Sigmoid colon (tissue), 7 donors: ENCODE results near the gene TMEM214. TPM values are rescaled to one million over a fixed set of nuclear protein-coding genes. Genes with fewer than 3 reads are reported as not detected.

Source experiments
- DNase-seq: peaks from one replicate; pipeline ENCODE4 v3.0.0-alpha.2; 2019
- H3K27ac ChIP-seq, 4 donors: fragments of 200-600 bp; sonication (generic); one replicate each; pipeline ENCODE4 v1.5.1; 2016 to 2019; ENCODE audit warnings: mild to moderate bottlenecking in 1 of 4
- H3K27me3 ChIP-seq, 3 donors: fragments of 200-600 bp; sonication (generic); one replicate each; pipeline ENCODE4 v1.5.1; 2019; ENCODE audit warnings: mild to moderate bottlenecking in 1 of 3
- H3K36me3 ChIP-seq, 4 donors: fragments of 200-600 bp; sonication (generic); one replicate each; pipeline ENCODE4 v1.5.1; 2016 to 2019
- H3K4me1 ChIP-seq, 4 donors: fragments of 200-600 bp; sonication (generic); one replicate each; pipeline ENCODE4 v1.5.1; 2017 to 2019
- H3K4me3 ChIP-seq, 4 donors: fragments of 200-600 bp; sonication (generic); one replicate each; pipeline ENCODE4 v1.5.1; 2017 to 2019; ENCODE audit warnings: mild to moderate bottlenecking in 2 of 4, moderate library complexity in 1 of 4
- H3K9me3 ChIP-seq, 4 donors: fragments of 200-600 bp in 3 of 4; sonication (generic) in 3 of 4; one replicate each; pipeline versions ENCODE4 v1.5.1 to v1.6.1; 2013 to 2019
- EP300 ChIP-seq, 4 donors: sonication (generic); formaldehyde crosslinking; IDR thresholded peaks; one replicate each; pipeline ENCODE4 v1.6.1; 2017; ENCODE audit warnings: antibody characterized with exemption in 4 of 4
- POLR2A ChIP-seq, 2 donors: fragments of 450-650 bp; IDR thresholded peaks; one replicate each; pipeline ENCODE4 v1.6.1; 2016; ENCODE audit warnings: antibody characterized with exemption in 2 of 2, mild to moderate bottlenecking in 2 of 2, moderate library complexity in 2 of 2
- POLR2AphosphoS5 ChIP-seq, 4 donors: sonication (generic); formaldehyde crosslinking; IDR thresholded peaks; one replicate each; pipeline ENCODE4 v1.6.1; 2017; ENCODE audit warnings: antibody characterized with exemption in 4 of 4
- WGBS, 2 donors: extraction: QIAGEN DNeasy Blood & Tissue Kit; methylation state at CpG; one replicate each; pipeline ENCODE4 v1.1.7; 2013; 5-methylcytosine and 5-hydroxymethylcytosine counted together
- intact Hi-C: fragments of 100-400 bp; cut with DNase I; formaldehyde crosslinking; loops from one replicate; pipeline ENCODE4 v1.15.1; 2023
- polyA plus RNA-seq, 3 donors: library from polyadenylated mRNA; stranded (reverse); fragments of 200-250 nt; gene quantifications; one replicate each; pipeline ENCODE4 v1.2.3, GENCODE V29; 2013
- total RNA-seq, 4 donors: library from RNA; depleted of rRNA; stranded (reverse); fragments of >200 nt; gene quantifications; one replicate each; pipeline ENCODE4 v1.1.0, GENCODE V29; 2016
- TF ChIP-seq, protein P1 (sequence below), 4 experiments: fragments of 450-650 bp in 3 of 4; fragments of 200-600 bp in 1 of 4; IDR thresholded peaks; one replicate each; pipeline ENCODE4 v1.5.1; 2016 to 2019; ENCODE audit warnings: antibody characterized with exemption in 4 of 4, mild to moderate bottlenecking in 3 of 4, moderate library complexity in 2 of 4
- donor health status: healthy with polysubstance abuse.
- donor health status: Bipolar disorder and iron deficiency.
- donor health status: healthy.

TMEM214 gene
- total and polyA plus RNA-seq, 7 donors = 16.0 to 65.7 (median 33.9) TPM

DNA sequence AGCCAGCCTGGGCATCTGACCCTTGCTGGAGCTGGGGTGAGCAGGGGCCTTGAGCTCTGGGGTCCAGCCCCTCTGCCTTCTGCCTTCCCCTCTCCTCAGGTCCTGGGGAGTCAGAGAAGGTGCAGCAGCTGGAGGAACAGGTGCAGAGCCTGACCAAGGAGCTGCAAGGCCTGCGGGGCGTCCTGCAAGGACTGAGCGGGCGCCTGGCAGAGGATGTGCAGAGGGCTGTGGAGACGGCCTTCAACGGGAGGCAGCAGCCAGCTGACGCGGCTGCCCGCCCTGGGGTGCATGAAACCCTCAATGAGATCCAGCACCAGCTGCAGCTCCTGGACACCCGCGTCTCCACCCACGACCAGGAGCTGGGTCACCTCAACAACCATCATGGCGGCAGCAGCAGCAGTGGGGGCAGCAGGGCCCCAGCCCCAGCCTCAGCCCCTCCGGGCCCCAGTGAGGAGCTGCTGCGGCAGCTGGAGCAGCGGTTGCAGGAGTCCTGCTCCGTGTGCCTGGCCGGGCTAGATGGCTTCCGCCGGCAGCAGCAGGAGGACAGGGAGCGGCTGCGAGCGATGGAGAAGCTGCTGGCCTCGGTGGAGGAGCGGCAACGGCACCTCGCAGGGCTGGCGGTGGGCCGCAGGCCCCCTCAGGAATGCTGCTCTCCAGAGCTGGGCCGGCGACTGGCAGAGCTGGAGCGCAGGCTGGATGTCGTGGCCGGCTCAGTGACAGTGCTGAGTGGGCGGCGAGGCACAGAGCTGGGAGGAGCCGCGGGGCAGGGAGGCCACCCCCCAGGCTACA lies 49.4 kb downstream of the TMEM214 start:
- no peak for DNase-seq
- peaks cover 9 to 28% (median 15%) of the 10 kb centered on the region in 4 donors for H3K36me3 ChIP-seq
- H3K27me3 ChIP-seq = no peaks in the 10 kb centered on the region
- peaks cover 0 to 89% (median 75%) of the 10 kb centered on the region in 4 donors for H3K4me1 ChIP-seq
- intact Hi-C loops = no loop called here
- H3K27ac ChIP-seq = peak overlapping the region; percentile 94 to 98 (median 97)
- no peaks in the 10 kb centered on the region for H3K9me3 ChIP-seq
- WGBS, 2 donors = 92 to 94% methylated on average over 38 of the region's 38 CpGs
- TF ChIP-seq POLR2AphosphoS5 (IDR thresholded peaks at IDR 0.05) = peak in 1 of 4 donors; percentile 4
- no peak for TF ChIP-seq POLR2A (IDR thresholded peaks at IDR 0.05)
- TF ChIP-seq, protein P1, sequence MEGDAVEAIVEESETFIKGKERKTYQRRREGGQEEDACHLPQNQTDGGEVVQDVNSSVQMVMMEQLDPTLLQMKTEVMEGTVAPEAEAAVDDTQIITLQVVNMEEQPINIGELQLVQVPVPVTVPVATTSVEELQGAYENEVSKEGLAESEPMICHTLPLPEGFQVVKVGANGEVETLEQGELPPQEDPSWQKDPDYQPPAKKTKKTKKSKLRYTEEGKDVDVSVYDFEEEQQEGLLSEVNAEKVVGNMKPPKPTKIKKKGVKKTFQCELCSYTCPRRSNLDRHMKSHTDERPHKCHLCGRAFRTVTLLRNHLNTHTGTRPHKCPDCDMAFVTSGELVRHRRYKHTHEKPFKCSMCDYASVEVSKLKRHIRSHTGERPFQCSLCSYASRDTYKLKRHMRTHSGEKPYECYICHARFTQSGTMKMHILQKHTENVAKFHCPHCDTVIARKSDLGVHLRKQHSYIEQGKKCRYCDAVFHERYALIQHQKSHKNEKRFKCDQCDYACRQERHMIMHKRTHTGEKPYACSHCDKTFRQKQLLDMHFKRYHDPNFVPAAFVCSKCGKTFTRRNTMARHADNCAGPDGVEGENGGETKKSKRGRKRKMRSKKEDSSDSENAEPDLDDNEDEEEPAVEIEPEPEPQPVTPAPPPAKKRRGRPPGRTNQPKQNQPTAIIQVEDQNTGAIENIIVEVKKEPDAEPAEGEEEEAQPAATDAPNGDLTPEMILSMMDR (IDR thresholded peaks at IDR 0.05) = no peak
- no peak for TF ChIP-seq EP300 (IDR thresholded peaks at IDR 0.05)
- H3K4me3 ChIP-seq = peak overlapping the region in 2 of 4 donors; percentile 75 to 91

DNA sequence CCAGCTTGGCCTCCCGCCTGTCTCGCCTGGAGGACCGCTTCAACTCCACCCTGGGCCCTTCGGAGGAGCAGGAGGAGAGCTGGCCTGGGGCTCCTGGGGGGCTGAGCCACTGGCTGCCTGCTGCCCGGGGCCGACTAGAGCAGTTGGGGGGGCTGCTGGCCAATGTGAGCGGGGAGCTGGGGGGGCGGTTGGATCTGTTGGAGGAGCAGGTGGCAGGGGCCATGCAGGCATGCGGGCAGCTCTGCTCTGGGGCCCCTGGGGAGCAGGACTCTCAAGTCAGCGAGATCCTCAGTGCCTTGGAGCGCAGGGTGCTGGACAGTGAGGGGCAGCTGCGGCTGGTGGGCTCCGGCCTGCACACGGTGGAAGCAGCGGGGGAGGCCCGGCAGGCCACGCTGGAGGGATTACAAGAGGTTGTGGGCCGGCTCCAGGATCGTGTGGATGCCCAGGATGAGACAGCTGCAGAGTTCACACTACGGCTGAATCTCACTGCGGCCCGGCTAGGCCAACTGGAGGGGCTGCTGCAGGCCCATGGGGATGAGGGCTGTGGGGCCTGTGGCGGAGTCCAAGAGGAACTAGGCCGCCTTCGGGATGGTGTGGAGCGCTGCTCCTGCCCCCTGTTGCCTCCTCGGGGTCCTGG lies 50.1 kb downstream of the TMEM214 start:
- H3K27ac ChIP-seq = peak overlapping the region in 3 of 4 donors; percentile 94 to 98 (median 97)
- H3K27me3 ChIP-seq = no peaks in the 10 kb centered on the region
- H3K9me3 ChIP-seq = no peaks in the 10 kb centered on the region
- intact Hi-C loops = no loop called here
- H3K36me3 ChIP-seq = peaks cover 9 to 28% (median 15%) of the 10 kb centered on the region in 4 donors
- H3K4me3 ChIP-seq = peak overlapping the region in 1 of 4 donors; percentile 91
- H3K4me1 ChIP-seq = peaks cover 0 to 88% (median 74%) of the 10 kb centered on the region in 4 donors
- WGBS, 2 donors = 89 to 92% methylated on average over 27 of the region's 27 CpGs
- no peak for DNase-seq
- no peak for TF ChIP-seq POLR2AphosphoS5 (IDR thresholded peaks at IDR 0.05)
- no peak for TF ChIP-seq EP300 (IDR thresholded peaks at IDR 0.05)
- no peak for TF ChIP-seq POLR2A (IDR thresholded peaks at IDR 0.05)
- TF ChIP-seq, protein P1 (IDR thresholded peaks at IDR 0.05) = no peak

DNA sequence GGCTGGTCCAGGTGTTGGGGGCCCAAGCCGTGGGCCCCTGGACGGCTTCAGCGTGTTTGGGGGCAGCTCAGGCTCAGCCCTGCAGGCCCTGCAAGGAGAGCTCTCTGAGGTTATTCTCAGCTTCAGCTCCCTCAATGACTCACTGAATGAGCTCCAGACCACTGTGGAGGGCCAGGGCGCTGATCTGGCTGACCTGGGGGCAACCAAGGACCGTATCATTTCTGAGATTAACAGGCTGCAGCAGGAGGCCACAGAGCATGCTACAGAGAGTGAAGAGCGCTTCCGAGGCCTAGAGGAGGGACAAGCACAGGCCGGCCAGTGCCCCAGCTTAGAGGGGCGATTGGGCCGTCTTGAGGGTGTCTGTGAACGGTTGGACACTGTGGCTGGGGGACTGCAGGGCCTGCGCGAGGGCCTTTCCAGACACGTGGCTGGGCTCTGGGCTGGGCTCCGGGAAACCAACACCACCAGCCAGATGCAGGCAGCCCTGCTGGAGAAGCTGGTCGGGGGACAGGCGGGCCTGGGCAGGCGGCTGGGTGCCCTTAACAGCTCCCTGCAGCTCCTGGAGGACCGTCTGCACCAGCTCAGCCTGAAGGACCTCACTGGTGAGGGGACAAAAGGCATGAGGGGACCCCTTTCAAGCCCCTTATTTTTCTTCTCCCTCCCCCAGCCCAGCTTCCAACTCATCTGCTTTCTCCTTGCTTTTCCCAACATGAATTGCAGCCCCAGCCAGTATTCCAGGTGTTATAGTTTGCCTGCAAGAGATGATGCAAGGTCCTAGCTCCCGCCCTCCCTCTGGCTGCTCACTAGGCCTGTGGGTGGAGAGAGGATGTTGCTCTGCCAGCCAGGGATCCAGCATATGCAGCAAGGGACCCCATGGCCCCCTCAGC lies 50.9 kb downstream of the TMEM214 start:
- WGBS, 2 donors = 91% methylated on average over 20 of the region's 20 CpGs
- Histone ChIP-seq H3K9me3 (no peaks in the 10 kb centered on the region), H3K4me3 (peak overlapping the region in 1 of 4 donors; percentile 91), H3K4me1 (peaks cover 0 to 84% (median 70%) of the 10 kb centered on the region in 4 donors), H3K36me3 (peaks cover 9 to 28% (median 15%) of the 10 kb centered on the region in 4 donors), H3K27ac (peak overlapping the region in 3 of 4 donors; percentile 94 to 98 (median 97)), H3K27me3 (no peaks in the 10 kb centered on the region)
- DNase-seq = no peak
- intact Hi-C loops = loop anchor here (2.0 kb wide), 1 partner anchor 113 kb away; the partner anchor contains the start of gene MAPRE3
- peak in 1 of 4 donors; percentile 17 for TF ChIP-seq POLR2AphosphoS5 (IDR thresholded peaks at IDR 0.05)
- TF ChIP-seq, protein P1 (IDR thresholded peaks at IDR 0.05) = no peak

DNA sequence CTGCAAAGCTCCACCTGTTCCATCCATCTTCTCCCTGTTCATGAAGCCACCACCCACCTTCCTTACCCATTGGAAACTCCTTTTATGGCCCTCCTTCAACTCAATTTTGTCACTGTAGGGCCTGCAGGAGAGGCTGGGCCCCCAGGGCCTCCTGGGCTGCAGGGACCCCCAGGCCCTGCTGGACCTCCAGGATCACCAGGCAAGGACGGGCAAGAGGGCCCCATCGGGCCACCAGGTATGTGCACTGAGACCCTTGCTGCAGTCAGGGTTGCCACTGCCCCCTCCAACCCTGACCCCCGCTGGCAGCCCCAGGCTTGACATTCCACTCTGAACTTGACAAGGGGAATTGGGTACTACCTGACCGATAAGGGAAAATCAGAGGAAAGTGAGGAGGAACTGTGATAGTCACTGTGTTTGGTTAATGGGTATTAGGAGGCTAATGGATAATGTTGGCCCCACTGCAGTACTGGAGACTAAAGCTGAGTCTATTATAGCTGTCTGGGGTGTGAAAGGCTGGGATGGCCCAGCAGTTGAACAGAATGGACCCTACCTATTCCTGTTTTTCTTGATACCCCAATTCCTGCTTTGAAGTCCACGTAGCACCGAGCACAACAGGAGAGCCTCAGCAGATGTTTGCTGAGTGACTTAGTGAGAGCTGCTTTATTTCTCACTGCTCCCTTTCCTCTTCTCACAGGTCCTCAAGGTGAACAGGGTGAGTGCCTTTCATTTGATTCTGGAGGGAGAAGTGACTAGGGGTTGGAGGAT lies 51.7 kb downstream of the TMEM214 start:
- peaks cover 0 to 78% (median 70%) of the 10 kb centered on the region in 4 donors for H3K4me1 ChIP-seq
- H3K27me3 ChIP-seq = no peaks in the 10 kb centered on the region
- DNase-seq = no peak
- H3K4me3 ChIP-seq = peak overlapping the region in 1 of 4 donors; percentile 63
- 86 to 87% methylated on average over 6 of the region's 6 CpGs for WGBS, 2 donors
- intact Hi-C loops = loop anchor here (2.0 to 5.0 kb wide), 3 partner anchors 52 to 128 kb away; partner anchors contain the start of genes ATRAID, MAPRE3, SLC5A6 and TMEM214
- TF ChIP-seq POLR2AphosphoS5 (IDR thresholded peaks at IDR 0.05) (peak in 1 of 4 donors; percentile 15), EP300 (IDR thresholded peaks at IDR 0.05) (no peak), POLR2A (IDR thresholded peaks at IDR 0.05) (no peak)
- TF ChIP-seq, protein P1 (IDR thresholded peaks at IDR 0.05) = no peak
- peaks cover 9 to 28% (median 15%) of the 10 kb centered on the region in 4 donors for H3K36me3 ChIP-seq
- peak overlapping the region; percentile 88 to 98 (median 96) for H3K27ac ChIP-seq
- no peaks in the 10 kb centered on the region for H3K9me3 ChIP-seq
